Measurements from ENCODE around the gene GPC6.

- no peak for TF ChIP-seq GATA2 (IDR thresholded peaks at IDR 0.05; ENCODE audit: low read depth, low read length)
- no peak for TF ChIP-seq GATA3 (IDR thresholded peaks at IDR 0.05; ENCODE audit: low read depth, low read length)
Measured at GRCh38 chr13:94369972-94370436, 1143.4 kb downstream of the GPC6 start.

Measured in SH-SY5Y (cell line).